ENCODE data around the gene LONRF2. TPM values are rescaled to one million over a fixed set of nuclear protein-coding genes. Genes with fewer than 3 reads are reported as not detected.

LONRF2 gene
- total and polyA plus RNA-seq, 2 of the 13 experiments (the other 11 are each of a cell fraction or from before 2014, with no cell fraction given), result not detected

- TF ChIP-seq ZNF878 (CRISPR knock-in tag; IDR thresholded peaks at IDR 0.05) (no peak), ZNF235 (CRISPR knock-in tag; IDR thresholded peaks at IDR 0.05; ENCODE audit: borderline replicate concordance) (no peak)
Measured at GRCh38 chr2:100267751-100268150, 54.5 kb downstream of the LONRF2 start (continued).

DNA sequence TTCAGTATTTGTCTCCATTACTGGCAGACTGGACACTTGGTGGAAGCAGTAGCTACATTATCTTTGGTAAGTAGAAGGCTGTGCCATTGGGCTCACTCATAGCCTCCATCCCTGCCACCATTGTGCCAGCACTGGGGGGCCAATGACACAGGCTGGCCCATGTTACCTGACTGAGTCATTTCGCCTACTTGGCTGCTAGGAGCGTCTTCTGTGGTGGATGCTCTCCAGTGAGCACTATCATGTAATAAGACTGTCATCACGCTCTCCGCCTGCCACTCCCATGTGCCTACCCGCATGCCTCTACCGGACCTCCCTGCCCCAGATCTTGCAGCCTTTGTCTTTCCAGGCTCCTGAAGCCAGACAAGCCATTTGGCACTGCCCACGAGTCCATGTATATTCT lies 56.2 kb downstream of the LONRF2 start:
- in situ Hi-C loops (cut with HindIII; ENCODE audit: extremely low pct_ligation_motif_present, low pct_unique_long_range_greater_than_20kb), result no loop called here
- FAIRE-seq (no peak), ATAC-seq (no peak), DNase-seq (ENCODE audit: low spot score) (no peak)
- H2AFZ ChIP-seq (ENCODE audit: low read length), result no peak overlapping the region
- no peaks in the 10 kb centered on the region for H4K20me1 ChIP-seq (ENCODE audit: insufficient read depth, low read length)
- H3K4me1 ChIP-seq (ENCODE audit: insufficient read depth, low read length), result peaks cover 11% of the 10 kb centered on the region
- H3K27me3 ChIP-seq (ENCODE audit: control insufficient read depth in 1 of 2, insufficient read depth in 2 of 2, low read length in 2 of 2), result peaks cover 0 to 4% of the 10 kb centered on the region in 2 experiments; a peak in 2 of 5 replicates
- no peak overlapping the region for H3K9ac ChIP-seq (ENCODE audit: insufficient read depth, low read depth, low read length)
- no peak overlapping the region for H3K27ac ChIP-seq (ENCODE audit: extremely low read length, insufficient read depth, low read length)
- H3K4me3 ChIP-seq (replicated peaks in 1 of 3; ENCODE audit: insufficient read depth in 1 of 3, low read depth in 2 of 3, low read length in 3 of 3), result no peak overlapping the region
- no peaks in the 10 kb centered on the region for H3K9me3 ChIP-seq (ENCODE audit: low read length)
- WGBS (ENCODE audit: low lambda C conversion rate), result 37% methylated on average over 6 of the region's 7 CpGs
- no TSS peak for BruUV-seq (replicated peaks)
- POLR2A ChIA-PET, result no interaction called here
- no peaks in the 10 kb centered on the region for H3K36me3 ChIP-seq (replicated peaks in 1 of 2; ENCODE audit: control insufficient read depth in 1 of 2, insufficient read depth in 2 of 2, low read length in 2 of 2)
- no peak overlapping the region for H3K4me2 ChIP-seq (ENCODE audit: low read depth, low read length)
- H3K79me2 ChIP-seq (ENCODE audit: insufficient read depth, low read length), result no peaks in the 10 kb centered on the region
- CTCF ChIA-PET (ENCODE audit: low intra/inter-chr PET ratio, low total read pairs), result no interaction called here
- intact Hi-C loops (cut with micrococcal nuclease; ENCODE audit: unreplicated experiment), result no loop called here
- no peak for TF ChIP-seq ZNF883 (CRISPR knock-in tag; IDR thresholded peaks at IDR 0.05; ENCODE audit: not compliant biosample characterization)
- TF ChIP-seq ZNF343 (CRISPR knock-in tag; IDR thresholded peaks at IDR 0.05), result no peak
- no peak for TF ChIP-seq RARG (CRISPR knock-in tag; IDR thresholded peaks at IDR 0.05; ENCODE audit: low read depth)
- no peak for TF ChIP-seq ZNF382 (CRISPR knock-in tag; IDR thresholded peaks at IDR 0.05; ENCODE audit: borderline replicate concordance)
- no peak for TF ChIP-seq ZBTB7A (CRISPR knock-in tag; IDR thresholded peaks at IDR 0.05)
- TF ChIP-seq ZSCAN25 (CRISPR knock-in tag; IDR thresholded peaks at IDR 0.05), result no peak
- TF ChIP-seq AHR (CRISPR knock-in tag; IDR thresholded peaks at IDR 0.05), result no peak
- TF ChIP-seq, protein P1, sequence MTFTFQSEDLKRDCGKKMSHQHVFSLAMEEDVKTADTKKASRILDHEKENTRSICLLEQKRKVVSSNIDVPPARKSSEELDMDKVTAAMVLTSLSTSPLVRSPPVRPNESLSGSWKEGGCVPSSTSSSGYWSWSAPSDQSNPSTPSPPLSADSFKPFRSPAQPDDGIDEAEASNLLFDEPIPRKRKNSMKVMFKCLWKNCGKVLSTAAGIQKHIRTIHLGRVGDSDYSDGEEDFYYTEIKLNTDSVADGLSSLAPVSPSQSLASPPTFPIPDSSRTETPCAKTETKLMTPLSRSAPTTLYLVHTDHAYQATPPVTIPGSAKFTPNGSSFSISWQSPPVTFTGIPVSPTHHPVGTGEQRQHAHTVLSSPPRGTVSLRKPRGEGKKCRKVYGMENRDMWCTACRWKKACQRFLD (CRISPR knock-in tag; IDR thresholded peaks at IDR 0.05; ENCODE audit: borderline replicate concordance), result no peak
- no peak for TF ChIP-seq ZMAT3 (CRISPR knock-in tag; conservative IDR thresholded peaks at IDR 0.05)
- no peak for TF ChIP-seq JDP2 (CRISPR knock-in tag; IDR thresholded peaks at IDR 0.05; ENCODE audit: borderline replicate concordance)
- no peak for TF ChIP-seq ZBTB46 (CRISPR knock-in tag; IDR thresholded peaks at IDR 0.05; ENCODE audit: borderline replicate concordance)
- TF ChIP-seq ZNF576 (CRISPR knock-in tag; IDR thresholded peaks at IDR 0.05), result no peak
- TF ChIP-seq, protein P2, sequence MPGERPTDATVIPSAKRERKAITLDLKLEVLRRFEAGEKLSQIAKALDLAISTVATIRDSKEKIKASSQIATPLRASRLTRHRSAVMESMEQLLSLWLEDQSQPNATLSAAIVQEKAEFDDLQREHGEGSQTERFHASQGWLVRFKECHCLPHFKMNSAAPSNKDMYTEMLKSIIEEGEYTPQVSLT (CRISPR knock-in tag; IDR thresholded peaks at IDR 0.05; ENCODE audit: borderline replicate concordance, low read depth), result no peak
- TF ChIP-seq TARDBP (CRISPR knock-in tag; IDR thresholded peaks at IDR 0.05), result no peak
- TF ChIP-seq, protein P3, sequence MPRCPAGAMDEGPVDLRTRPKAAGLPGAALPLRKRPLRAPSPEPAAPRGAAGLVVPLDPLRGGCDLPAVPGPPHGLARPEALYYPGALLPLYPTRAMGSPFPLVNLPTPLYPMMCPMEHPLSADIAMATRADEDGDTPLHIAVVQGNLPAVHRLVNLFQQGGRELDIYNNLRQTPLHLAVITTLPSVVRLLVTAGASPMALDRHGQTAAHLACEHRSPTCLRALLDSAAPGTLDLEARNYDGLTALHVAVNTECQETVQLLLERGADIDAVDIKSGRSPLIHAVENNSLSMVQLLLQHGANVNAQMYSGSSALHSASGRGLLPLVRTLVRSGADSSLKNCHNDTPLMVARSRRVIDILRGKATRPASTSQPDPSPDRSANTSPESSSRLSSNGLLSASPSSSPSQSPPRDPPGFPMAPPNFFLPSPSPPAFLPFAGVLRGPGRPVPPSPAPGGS (CRISPR knock-in tag; IDR thresholded peaks at IDR 0.05), result no peak
- no peak for TF ChIP-seq ZNF790 (CRISPR knock-in tag; IDR thresholded peaks at IDR 0.05; ENCODE audit: borderline replicate concordance)
- no peak for TF ChIP-seq HMG20A (CRISPR knock-in tag; IDR thresholded peaks at IDR 0.05; ENCODE audit: borderline replicate concordance)
- no peak for TF ChIP-seq ZNF644 (CRISPR knock-in tag; IDR thresholded peaks at IDR 0.05; ENCODE audit: low read depth)
